22Rv1 (cell line): ENCODE results near the gene GET3.

Experiments
- CTCF ChIP-seq: fragments of 450-650 bp; IDR thresholded peaks from 2 replicates; pipeline ENCODE4 v1.5.1; 2017; ENCODE audit warnings: mild to moderate bottlenecking
- ZFX ChIP-seq: fragments of 450-650 bp; IDR thresholded peaks from 2 replicates; pipeline ENCODE4 v1.6.1; 2017; ENCODE audit warnings: antibody characterized with exemption, borderline replicate concordance

GRCh38 chr19:12751635-12752034 lies 14.3 kb downstream of the GET3 start, which contains the start of gene BEST2:
- TF ChIP-seq CTCF (no peak), ZFX (no peak)
